HPDE6-E6E7 (cell line): ENCODE measurements around the gene RORC.

Source experiments
- DNase-seq: peaks from one replicate; pipeline ENCODE4 v3.0.0; 2011; ENCODE audit warnings: missing footprints; ENCODE audit errors: extremely low spot score

RORC gene

GRCh38 chr1:151827853-151828252 lies 3.7 kb downstream of the RORC start:
- DNase-seq: no peak

- DNase-seq: no peak
These were observed 5.6 kb downstream of the RORC start for GRCh38 chr1:151825751-151826660.

GRCh38 chr1:151825204-151825603 lies 6.4 kb downstream of the RORC start:
- no peak for DNase-seq

GRCh38 chr1:151823175-151823574 lies 8.4 kb downstream of the RORC start:
- no peak for DNase-seq

- DNase-seq: no peak
These were observed 9.2 kb downstream of the RORC start for GRCh38 chr1:151822404-151822803.

- DNase-seq: no peak
These were observed 10.7 kb downstream of the RORC start for GRCh38 chr1:151820940-151821339.

- no peak for DNase-seq
These were observed 11.5 kb downstream of the RORC start for GRCh38 chr1:151819976-151820623.

GRCh38 chr1:151819227-151819835 lies 12.3 kb downstream of the RORC start:
- DNase-seq: no peak

- DNase-seq: no peak
These were observed 14.3 kb downstream of the RORC start for GRCh38 chr1:151817353-151817730.

GRCh38 chr1:151816548-151817352 lies 14.9 kb downstream of the RORC start:
- DNase-seq: no peak

- DNase-seq: no peak
These were observed 15.8 kb downstream of the RORC start for GRCh38 chr1:151815716-151816327.

- no peak for DNase-seq
These were observed 16.5 kb downstream of the RORC start for GRCh38 chr1:151814971-151815545.

- DNase-seq: no peak
These were observed 17.2 kb downstream of the RORC start for GRCh38 chr1:151814426-151814825.

GRCh38 chr1:151813271-151813977 lies 18.2 kb downstream of the RORC start:
- DNase-seq: no peak

- no peak for DNase-seq
These were observed 20.4 kb downstream of the RORC start for GRCh38 chr1:151811181-151811580.

GRCh38 chr1:151809985-151810556 lies 21.5 kb downstream of the RORC start:
- DNase-seq: no peak

- DNase-seq: no peak
These were observed 22.2 kb downstream of the RORC start for GRCh38 chr1:151809290-151809984.

GRCh38 chr1:151807766-151808165 lies 23.8 kb downstream of the RORC start:
- DNase-seq: no peak

- DNase-seq: no peak
These were observed 24.5 kb downstream of the RORC start for GRCh38 chr1:151807131-151807530.
